ENCODE results near the gene ASIC1.

The ASIC1 gene

DNA sequence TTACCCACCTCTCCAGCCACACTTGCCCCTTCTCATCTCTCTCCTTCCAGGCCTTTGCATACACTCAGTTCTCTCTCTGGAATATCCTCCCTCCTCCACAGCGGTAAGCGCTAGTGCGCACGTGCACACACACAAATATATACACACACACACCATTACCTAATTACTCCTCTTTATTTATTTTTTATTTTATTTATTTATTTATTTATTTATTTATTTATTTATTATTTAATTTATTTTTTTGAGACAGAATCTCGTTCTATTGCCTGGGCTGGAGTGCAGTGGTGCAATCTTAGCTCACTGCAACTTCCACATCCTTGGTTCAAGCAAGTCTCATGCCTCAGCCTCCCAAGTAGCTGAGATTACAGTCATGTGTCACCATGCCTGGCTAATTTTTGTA, 11.7 kb downstream of the ASIC1 start:
- no peak for DNase-seq (ENCODE audit: low read depth)
- TF ChIP-seq, protein P1, sequence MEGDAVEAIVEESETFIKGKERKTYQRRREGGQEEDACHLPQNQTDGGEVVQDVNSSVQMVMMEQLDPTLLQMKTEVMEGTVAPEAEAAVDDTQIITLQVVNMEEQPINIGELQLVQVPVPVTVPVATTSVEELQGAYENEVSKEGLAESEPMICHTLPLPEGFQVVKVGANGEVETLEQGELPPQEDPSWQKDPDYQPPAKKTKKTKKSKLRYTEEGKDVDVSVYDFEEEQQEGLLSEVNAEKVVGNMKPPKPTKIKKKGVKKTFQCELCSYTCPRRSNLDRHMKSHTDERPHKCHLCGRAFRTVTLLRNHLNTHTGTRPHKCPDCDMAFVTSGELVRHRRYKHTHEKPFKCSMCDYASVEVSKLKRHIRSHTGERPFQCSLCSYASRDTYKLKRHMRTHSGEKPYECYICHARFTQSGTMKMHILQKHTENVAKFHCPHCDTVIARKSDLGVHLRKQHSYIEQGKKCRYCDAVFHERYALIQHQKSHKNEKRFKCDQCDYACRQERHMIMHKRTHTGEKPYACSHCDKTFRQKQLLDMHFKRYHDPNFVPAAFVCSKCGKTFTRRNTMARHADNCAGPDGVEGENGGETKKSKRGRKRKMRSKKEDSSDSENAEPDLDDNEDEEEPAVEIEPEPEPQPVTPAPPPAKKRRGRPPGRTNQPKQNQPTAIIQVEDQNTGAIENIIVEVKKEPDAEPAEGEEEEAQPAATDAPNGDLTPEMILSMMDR (IDR thresholded peaks at IDR 0.05; ENCODE audit: insufficient read depth, low read depth, low read length, missing control alignments) = no peak
- no peak overlapping the region for H3K4me3 ChIP-seq (ENCODE audit: low read length)

DNA sequence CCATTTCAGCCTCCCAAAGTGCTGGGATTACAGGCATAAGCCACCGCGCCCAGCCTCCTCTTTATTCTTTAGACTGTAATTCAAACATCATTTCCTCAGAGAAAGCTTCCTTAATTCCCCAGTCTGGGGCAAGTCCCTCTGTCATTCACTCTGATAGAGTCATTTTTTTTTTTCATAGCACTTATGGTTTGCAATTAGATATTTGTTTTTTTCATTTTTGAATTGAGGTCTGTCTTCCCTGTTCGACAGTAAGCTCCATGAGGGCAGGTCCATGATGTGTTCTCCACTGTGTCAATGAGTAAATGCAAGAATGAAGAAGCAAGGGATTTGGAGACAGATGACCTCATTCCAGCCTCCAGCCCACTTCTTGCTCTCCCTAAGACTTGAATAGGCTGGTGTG, 12.1 kb downstream of the ASIC1 start:
- TF ChIP-seq, protein P1 (IDR thresholded peaks at IDR 0.05; ENCODE audit: insufficient read depth, low read depth, low read length, missing control alignments) = no peak
- no peak overlapping the region for H3K4me3 ChIP-seq (ENCODE audit: low read length)
- DNase-seq (ENCODE audit: low read depth) = no peak

DNA sequence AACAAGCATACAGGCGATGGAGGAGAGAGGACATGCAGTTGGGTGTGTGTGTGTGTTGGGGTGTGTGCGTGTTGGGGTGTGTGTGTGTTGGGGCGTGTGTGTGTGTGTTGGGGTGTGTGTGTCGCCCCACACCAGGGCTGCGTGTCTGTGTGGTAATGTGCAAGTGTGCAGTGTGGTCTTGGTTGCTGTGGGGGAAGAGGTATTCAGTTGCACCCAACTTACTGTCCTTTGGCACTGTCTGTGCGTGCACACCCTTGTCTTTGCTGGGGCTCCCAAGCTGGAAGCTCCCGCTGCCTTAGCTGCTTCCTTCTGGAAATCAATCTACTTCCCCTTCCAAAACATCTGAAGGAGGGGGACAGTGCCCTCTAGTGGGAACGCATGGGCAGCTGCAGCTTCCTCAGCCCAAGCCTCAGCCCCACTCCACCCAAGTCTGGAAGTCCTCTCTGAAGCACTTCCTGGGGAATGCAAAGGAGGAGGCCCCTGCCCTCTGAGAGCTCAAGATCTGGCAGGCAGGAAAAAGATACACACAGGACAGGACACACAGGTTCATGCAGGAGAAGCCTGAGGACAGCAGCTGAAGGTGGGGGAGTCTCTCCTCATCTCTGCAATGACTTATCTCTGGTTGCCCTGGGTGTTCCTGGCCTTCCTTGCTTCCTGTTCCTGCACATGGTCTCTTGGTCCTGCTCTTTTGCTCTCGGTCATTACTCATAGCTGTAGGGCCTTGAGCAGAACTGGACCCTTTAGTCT, 13.1 kb downstream of the ASIC1 start:
- DNase-seq (ENCODE audit: low read depth) = peak; percentile 87
- TF ChIP-seq, protein P1 (IDR thresholded peaks at IDR 0.05; ENCODE audit: insufficient read depth, low read depth, low read length, missing control alignments) = peak; percentile 98
- no peak overlapping the region for H3K4me3 ChIP-seq (ENCODE audit: low read length)

DNA sequence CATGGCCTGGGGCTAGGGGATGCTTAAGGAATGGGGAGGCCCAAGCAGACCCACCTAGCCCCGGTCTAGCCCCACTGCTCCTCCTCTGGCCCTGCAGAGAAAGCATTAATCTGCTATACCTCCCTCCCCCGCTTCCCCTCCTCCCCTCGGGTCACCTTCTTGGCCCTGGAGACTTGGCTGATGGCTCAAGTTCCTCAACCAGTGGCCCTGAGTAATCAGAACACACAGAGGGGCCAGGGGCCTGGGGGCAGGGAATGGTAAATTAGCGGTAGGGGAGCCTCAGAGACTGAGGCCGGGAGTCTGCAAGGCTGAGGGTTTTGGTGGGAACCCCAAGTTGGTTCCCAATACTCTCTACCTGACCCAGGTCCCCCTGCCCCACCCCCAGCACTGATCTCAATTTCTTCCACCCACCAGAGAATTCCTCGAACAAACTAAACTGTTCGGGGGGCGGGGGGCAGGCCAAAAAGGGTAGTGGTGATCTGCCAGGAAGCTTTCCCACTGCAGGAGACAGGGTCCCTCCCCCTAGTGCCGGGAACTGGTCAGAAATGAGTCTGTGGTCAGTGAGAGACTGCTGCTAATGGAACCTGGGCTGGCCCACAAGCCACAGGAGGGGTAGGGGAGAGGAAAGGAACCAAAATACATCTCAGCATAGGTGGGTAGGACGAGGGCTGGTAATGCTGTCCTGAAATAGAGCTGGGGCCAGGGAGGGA, 15.0 kb downstream of the ASIC1 start:
- no peak for DNase-seq (ENCODE audit: low read depth)
- TF ChIP-seq, protein P1 (IDR thresholded peaks at IDR 0.05; ENCODE audit: insufficient read depth, low read depth, low read length, missing control alignments) = no peak
- H3K4me3 ChIP-seq (ENCODE audit: low read length) = no peak overlapping the region

DNA sequence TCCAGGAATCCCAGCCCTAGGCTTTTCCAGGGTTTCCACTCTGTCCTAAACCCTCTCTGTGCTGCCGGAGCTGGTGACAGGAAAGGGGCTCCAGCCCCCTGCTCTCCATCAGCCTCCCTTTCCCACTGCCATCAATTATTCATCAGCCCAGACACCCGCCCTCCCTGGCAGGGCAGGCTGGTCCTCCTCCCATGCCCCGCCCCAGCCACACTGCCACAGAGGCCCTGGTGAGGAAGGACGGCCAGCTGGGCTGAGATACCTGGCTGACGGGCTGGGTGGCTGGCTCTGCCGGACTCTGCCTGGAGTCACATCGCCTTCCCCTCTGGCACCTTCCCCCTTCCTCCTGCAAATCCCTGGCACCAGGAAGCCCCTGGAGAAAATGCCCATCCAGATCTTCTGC, 15.8 kb downstream of the ASIC1 start:
- TF ChIP-seq, protein P1 (IDR thresholded peaks at IDR 0.05; ENCODE audit: insufficient read depth, low read depth, low read length, missing control alignments) = no peak
- no peak for DNase-seq (ENCODE audit: low read depth)
- no peak overlapping the region for H3K4me3 ChIP-seq (ENCODE audit: low read length)

DNA sequence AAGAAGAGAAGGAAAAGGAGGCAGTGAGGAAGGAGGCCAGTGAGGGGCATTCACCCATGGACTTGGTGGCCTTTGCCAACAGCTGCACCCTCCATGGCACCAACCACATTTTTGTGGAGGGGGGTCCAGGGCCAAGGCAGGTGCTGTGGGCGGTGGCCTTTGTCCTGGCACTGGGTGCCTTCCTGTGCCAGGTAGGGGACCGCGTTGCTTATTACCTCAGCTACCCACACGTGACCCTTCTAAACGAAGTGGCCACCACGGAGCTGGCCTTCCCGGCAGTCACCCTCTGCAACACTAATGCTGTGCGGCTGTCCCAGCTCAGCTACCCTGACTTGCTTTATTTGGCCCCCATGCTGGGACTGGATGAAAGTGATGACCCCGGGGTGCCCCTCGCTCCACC, 16.3 kb downstream of the ASIC1 start:
- DNase-seq (ENCODE audit: low read depth) = no peak
- TF ChIP-seq, protein P1 (IDR thresholded peaks at IDR 0.05; ENCODE audit: insufficient read depth, low read depth, low read length, missing control alignments) = no peak
- H3K4me3 ChIP-seq (ENCODE audit: low read length) = no peak overlapping the region

All from epithelial cell of esophagus (primary cell).